ENCODE measurements around the gene TMA7. TPM values are rescaled to one million over a fixed set of nuclear protein-coding genes. Genes with fewer than 3 reads are reported as not detected.

Gene TMA7
- total and polyA plus RNA-seq, 2 of the 13 experiments (the other 11 are each of a cell fraction or from before 2014, with no cell fraction given): 100 to 486 TPM

DNA sequence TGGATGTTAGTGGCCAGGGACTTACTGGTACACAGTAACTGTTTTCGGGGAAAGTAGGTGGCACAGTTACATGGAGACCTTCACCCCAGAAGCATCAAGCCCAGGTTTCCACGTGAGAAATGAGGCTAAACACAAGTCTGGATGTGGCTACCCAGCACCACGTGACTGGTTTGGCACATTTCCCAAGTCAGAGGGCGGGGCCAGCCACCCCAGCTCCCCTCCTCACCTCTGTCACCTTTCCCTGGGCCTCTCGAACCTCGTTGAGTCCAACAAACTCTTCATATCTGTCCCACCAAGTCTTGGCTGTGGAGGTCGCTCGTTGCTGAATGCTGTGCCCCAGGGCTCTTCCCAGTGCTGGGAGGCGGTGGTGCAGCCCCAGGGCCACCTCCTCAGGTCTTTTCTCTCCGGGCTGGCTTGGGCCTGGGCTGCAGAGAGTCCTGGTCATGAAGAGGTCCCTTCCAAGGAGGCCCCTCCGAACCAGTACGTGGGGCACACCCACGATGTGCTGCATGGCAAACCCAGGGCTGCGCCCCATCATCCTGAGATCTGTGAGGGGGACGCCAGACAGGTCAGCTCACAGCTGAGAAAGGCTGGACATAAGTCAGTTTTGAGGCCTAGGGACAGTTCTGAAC, 5.3 kb upstream of the TMA7 start:
- Histone ChIP-seq H3K27ac (ENCODE audit: extremely low read length, insufficient read depth, low read length) (peak overlapping the region; percentile 99), H3K9ac (ENCODE audit: insufficient read depth, low read depth, low read length) (no peak overlapping the region), H3K36me3 (replicated peaks in 1 of 2; ENCODE audit: control insufficient read depth in 1 of 2, insufficient read depth in 2 of 2, low read length in 2 of 2) (peaks cover 1 to 4% of the 10 kb centered on the region in 2 experiments; a peak in 3 of 5 replicates), H2AFZ (ENCODE audit: low read length) (no peak overlapping the region), H3K4me3 (replicated peaks in 1 of 3; ENCODE audit: insufficient read depth in 1 of 3, low read depth in 2 of 3, low read length in 3 of 3) (no peak overlapping the region), H3K4me2 (ENCODE audit: low read depth, low read length) (0 out of 2 replicates have a peak overlapping the region, but pooled peaks have one; percentile 49), H3K4me1 (ENCODE audit: insufficient read depth, low read length) (peaks cover 81% of the 10 kb centered on the region), H3K27me3 (ENCODE audit: control insufficient read depth in 1 of 2, insufficient read depth in 2 of 2, low read length in 2 of 2) (no peaks in the 10 kb centered on the region; a peak in 1 of 5 replicates), H3K79me2 (ENCODE audit: insufficient read depth, low read length) (peaks cover 9% of the 10 kb centered on the region), H4K20me1 (ENCODE audit: insufficient read depth, low read length) (no peaks in the 10 kb centered on the region), H3K9me3 (ENCODE audit: low read length) (no peaks in the 10 kb centered on the region)
- no peak for ATAC-seq
- WGBS (ENCODE audit: low lambda C conversion rate): 43% methylated on average over 4 of the region's 15 CpGs
- intact Hi-C loops (cut with micrococcal nuclease; ENCODE audit: unreplicated experiment) (no loop called here), in situ Hi-C loops (cut with HindIII; ENCODE audit: extremely low pct_ligation_motif_present, low pct_unique_long_range_greater_than_20kb) (loop anchor here (5.0 kb wide), 3 partner anchors 32 to 202 kb away; no protein-coding TSS in a partner anchor)
- TF ChIP-seq, protein P1, sequence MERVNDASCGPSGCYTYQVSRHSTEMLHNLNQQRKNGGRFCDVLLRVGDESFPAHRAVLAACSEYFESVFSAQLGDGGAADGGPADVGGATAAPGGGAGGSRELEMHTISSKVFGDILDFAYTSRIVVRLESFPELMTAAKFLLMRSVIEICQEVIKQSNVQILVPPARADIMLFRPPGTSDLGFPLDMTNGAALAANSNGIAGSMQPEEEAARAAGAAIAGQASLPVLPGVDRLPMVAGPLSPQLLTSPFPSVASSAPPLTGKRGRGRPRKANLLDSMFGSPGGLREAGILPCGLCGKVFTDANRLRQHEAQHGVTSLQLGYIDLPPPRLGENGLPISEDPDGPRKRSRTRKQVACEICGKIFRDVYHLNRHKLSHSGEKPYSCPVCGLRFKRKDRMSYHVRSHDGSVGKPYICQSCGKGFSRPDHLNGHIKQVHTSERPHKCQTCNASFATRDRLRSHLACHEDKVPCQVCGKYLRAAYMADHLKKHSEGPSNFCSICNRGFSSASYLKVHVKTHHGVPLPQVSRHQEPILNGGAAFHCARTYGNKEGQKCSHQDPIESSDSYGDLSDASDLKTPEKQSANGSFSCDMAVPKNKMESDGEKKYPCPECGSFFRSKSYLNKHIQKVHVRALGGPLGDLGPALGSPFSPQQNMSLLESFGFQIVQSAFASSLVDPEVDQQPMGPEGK (CRISPR knock-in tag; IDR thresholded peaks at IDR 0.05): peak; percentile 44; the same call in 1 of the 2 replicates
- TF ChIP-seq SIN3A (IDR thresholded peaks at IDR 0.05; ENCODE audit: borderline replicate concordance, low read depth, low read length) (no peak), ZNF768 (CRISPR knock-in tag; IDR thresholded peaks at IDR 0.05) (0 out of 2 replicates have a peak, but pooled peaks have one; percentile 18), ZNF543 (CRISPR knock-in tag; IDR thresholded peaks at IDR 0.05) (no peak), CENPX (CRISPR knock-in tag; IDR thresholded peaks at IDR 0.05) (no peak), RFX1 (IDR thresholded peaks at IDR 0.05) (no peak), HNF4A (CRISPR knock-in tag; IDR thresholded peaks at IDR 0.05) (no peak), RXRA (CRISPR knock-in tag; IDR thresholded peaks at IDR 0.05) (peak; percentile 25; the same call in 1 of the 2 replicates), ZNF33B (CRISPR knock-in tag; IDR thresholded peaks at IDR 0.05) (no peak), ZFY (CRISPR knock-in tag; IDR thresholded peaks at IDR 0.05) (peak; percentile 13; the same call in 1 of the 2 replicates), MIER2 (CRISPR knock-in tag; IDR thresholded peaks at IDR 0.05) (no peak)
- TF ChIP-seq, protein P2, sequence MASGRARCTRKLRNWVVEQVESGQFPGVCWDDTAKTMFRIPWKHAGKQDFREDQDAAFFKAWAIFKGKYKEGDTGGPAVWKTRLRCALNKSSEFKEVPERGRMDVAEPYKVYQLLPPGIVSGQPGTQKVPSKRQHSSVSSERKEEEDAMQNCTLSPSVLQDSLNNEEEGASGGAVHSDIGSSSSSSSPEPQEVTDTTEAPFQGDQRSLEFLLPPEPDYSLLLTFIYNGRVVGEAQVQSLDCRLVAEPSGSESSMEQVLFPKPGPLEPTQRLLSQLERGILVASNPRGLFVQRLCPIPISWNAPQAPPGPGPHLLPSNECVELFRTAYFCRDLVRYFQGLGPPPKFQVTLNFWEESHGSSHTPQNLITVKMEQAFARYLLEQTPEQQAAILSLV (CRISPR knock-in tag; IDR thresholded peaks at IDR 0.05; ENCODE audit: borderline replicate concordance): no peak
- TF ChIP-seq, protein P3, sequence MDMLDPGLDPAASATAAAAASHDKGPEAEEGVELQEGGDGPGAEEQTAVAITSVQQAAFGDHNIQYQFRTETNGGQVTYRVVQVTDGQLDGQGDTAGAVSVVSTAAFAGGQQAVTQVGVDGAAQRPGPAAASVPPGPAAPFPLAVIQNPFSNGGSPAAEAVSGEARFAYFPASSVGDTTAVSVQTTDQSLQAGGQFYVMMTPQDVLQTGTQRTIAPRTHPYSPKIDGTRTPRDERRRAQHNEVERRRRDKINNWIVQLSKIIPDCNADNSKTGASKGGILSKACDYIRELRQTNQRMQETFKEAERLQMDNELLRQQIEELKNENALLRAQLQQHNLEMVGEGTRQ (IDR thresholded peaks at IDR 0.05; ENCODE audit: low read depth, low read length): no peak
- TF ChIP-seq, protein P3 (CRISPR knock-in tag; IDR thresholded peaks at IDR 0.05; ENCODE audit: borderline replicate concordance): peak; percentile 62; the same call in 1 of the 2 replicates
- no peak for FAIRE-seq
- ChIA-PET CTCF (ENCODE audit: low intra/inter-chr PET ratio, low total read pairs) (interaction anchor here (1.2 to 5.7 kb wide), 8 partner anchors 8 to 240 kb away, joined by 3 to 117 read pairs (median 15); no protein-coding TSS in a partner anchor), POLR2A (interaction anchor here (1.2 to 9.0 kb wide), 6 partner anchors 9 to 39 kb away, joined by 4 to 130 read pairs (median 34); partner anchors contain the start of gene ATRIP)
- DNase-seq (ENCODE audit: low spot score): no peak
- BruUV-seq (replicated peaks): no TSS peak
